PC-3 (cell line): ENCODE results near the gene ZCCHC24. TPM values are rescaled to one million over a fixed set of nuclear protein-coding genes. Genes with fewer than 3 reads are reported as not detected.

Experiments
- ATAC-seq: fragments of 200-7000 bp; cut with Tn5 transposase; 2 replicates; pipeline ENCODE4 v1.9.1; 2020; ENCODE audit warnings: mild to moderate bottlenecking, moderate library complexity
- BruUV-seq: library from RNA; stranded (reverse); fragments of 400-500 nt; replicated peaks from 2 replicates; lab custom pipeline; 2021; lab: Mats Ljungman, UMichigan
- CTCF ChIA-PET: fragments of 300-600 bp; sonication (Branson Sonifier 250); formaldehyde crosslinking; loops from one replicate; lab custom pipeline; 2022; ENCODE audit warnings: antibody characterized with exemption; lab: Charles Lee
- POLR2A ChIA-PET: fragments of 300-600 bp; sonication (Branson Sonifier 250); formaldehyde crosslinking; loops from one replicate; lab custom pipeline; 2022; ENCODE audit warnings: antibody characterized with exemption; ENCODE audit not compliant: unreplicated experiment; lab: Charles Lee
- DNase-seq: peaks from one replicate; pipeline ENCODE4 v3.0.0-alpha.2; 2015
- H2AFZ ChIP-seq: fragments of 300-600 bp; sonication (generic); 2 replicates; pipeline ENCODE4 v1.6.0; 2016; ENCODE audit warnings: antibody characterized with exemption, low read length
- H3F3A ChIP-seq: fragments of 300-600 bp; sonication (generic); one replicate; pipeline ENCODE4 v1.6.0; 2017; ENCODE audit warnings: antibody characterized with exemption, low read length, control low read depth, mild to moderate bottlenecking; ENCODE audit not compliant: unreplicated experiment
- H3K27ac ChIP-seq: fragments of 300-600 bp; sonication (generic); 2 replicates; pipeline ENCODE4 v1.5.1; 2016; ENCODE audit warnings: mild to moderate bottlenecking, low read length
- H3K27me3 ChIP-seq: fragments of 300-600 bp; sonication (generic); 2 replicates; pipeline ENCODE4 v1.6.1; 2016; ENCODE audit warnings: low read length, mixed read lengths
- H3K36me3 ChIP-seq: fragments of 300-600 bp; sonication (generic); 2 replicates; pipeline ENCODE4 v1.6.1; 2016; ENCODE audit warnings: low read depth, mixed run types, low read length, mixed read lengths
- H3K4me1 ChIP-seq: fragments of 300-600 bp; sonication (generic); 2 replicates; pipeline ENCODE4 v1.5.1; 2016; ENCODE audit warnings: low read length; ENCODE audit not compliant: insufficient read depth
- H3K4me2 ChIP-seq: fragments of 300-600 bp; sonication (generic); 2 replicates; pipeline ENCODE4 v1.6.0; 2016; ENCODE audit warnings: low read length
- H3K4me3 ChIP-seq: fragments of 300-600 bp; sonication (generic); 2 replicates; pipeline ENCODE4 v1.5.1; 2016; ENCODE audit warnings: mild to moderate bottlenecking, low read length, mixed read lengths
- H3K79me2 ChIP-seq: fragments of 300-600 bp; sonication (generic); 2 replicates; pipeline ENCODE4 v1.6.1; 2017; ENCODE audit warnings: low read length, mixed read lengths
- H3K9ac ChIP-seq: fragments of 300-600 bp; sonication (generic); 2 replicates; pipeline ENCODE4 v1.6.0; 2016; ENCODE audit warnings: mild to moderate bottlenecking, low read length
- H3K9me2 ChIP-seq: fragments of 300-600 bp; sonication (generic); replicated peaks from 2 replicates; pipeline ENCODE4 v1.6.1; 2016; ENCODE audit warnings: mixed run types, low read length, mixed read lengths
- H3K9me3 ChIP-seq: fragments of 300-600 bp; sonication (generic); 2 replicates; pipeline ENCODE4 v1.6.1; 2016; ENCODE audit warnings: low read length, mixed read lengths
- H4K20me1 ChIP-seq: fragments of 300-600 bp; sonication (generic); 2 replicates; pipeline ENCODE4 v1.6.1; 2016; ENCODE audit warnings: low read length, mixed read lengths
- EZH2 ChIP-seq: fragments of 300-600 bp; sonication (generic); IDR thresholded peaks from one replicate; pipeline ENCODE4 v1.6.1; 2017; ENCODE audit warnings: antibody characterized with exemption, mild to moderate bottlenecking, low read length; ENCODE audit not compliant: unreplicated experiment
- EZH2phosphoT487 ChIP-seq: fragments of 300-600 bp; sonication (generic); IDR thresholded peaks from 2 replicates; pipeline ENCODE4 v1.6.1; 2018; ENCODE audit warnings: mild to moderate bottlenecking, antibody characterized with exemption, low read length, borderline replicate concordance
- intact Hi-C: fragments of 100-400 bp; cut with micrococcal nuclease; formaldehyde crosslinking; loops from 2 replicates; pipeline ENCODE4 v1.9.0; 2023
- total RNA-seq: library from RNA; depleted of rRNA; stranded (reverse); fragments of >200 nt; gene quantifications from 2 replicates; pipeline ENCODE4 v1.2.3, GENCODE V29; 2014
- TF ChIP-seq, protein P1 (sequence below): fragments of 300-600 bp; sonication (generic); conservative IDR thresholded peaks from 2 replicates; pipeline ENCODE4 v1.5.1; 2017; ENCODE audit warnings: antibody characterized with exemption, low read depth, mild to moderate bottlenecking, low read length

The ZCCHC24 gene
- total RNA-seq, 1 experiment from 2014 or later: 32.9 TPM

- Histone ChIP-seq H3K27ac (no peak overlapping the region), H3F3A (peaks cover 7% of the 10 kb centered on the region), H3K4me2 (no peak overlapping the region), H3K9ac (no peak overlapping the region), H3K4me1 (peaks cover 24% of the 10 kb centered on the region), H3K4me3 (no peak overlapping the region), H2AFZ (no peak overlapping the region), H3K9me3 (no peaks in the 10 kb centered on the region), H3K9me2 (no peaks in the 10 kb centered on the region), H3K27me3 (no peaks in the 10 kb centered on the region), H3K36me3 (no peaks in the 10 kb centered on the region; the same call in 1 of the 2 replicates), H3K79me2 (no peaks in the 10 kb centered on the region), H4K20me1 (no peaks in the 10 kb centered on the region)
- intact Hi-C loops: no loop called here
- TF ChIP-seq, protein P1, sequence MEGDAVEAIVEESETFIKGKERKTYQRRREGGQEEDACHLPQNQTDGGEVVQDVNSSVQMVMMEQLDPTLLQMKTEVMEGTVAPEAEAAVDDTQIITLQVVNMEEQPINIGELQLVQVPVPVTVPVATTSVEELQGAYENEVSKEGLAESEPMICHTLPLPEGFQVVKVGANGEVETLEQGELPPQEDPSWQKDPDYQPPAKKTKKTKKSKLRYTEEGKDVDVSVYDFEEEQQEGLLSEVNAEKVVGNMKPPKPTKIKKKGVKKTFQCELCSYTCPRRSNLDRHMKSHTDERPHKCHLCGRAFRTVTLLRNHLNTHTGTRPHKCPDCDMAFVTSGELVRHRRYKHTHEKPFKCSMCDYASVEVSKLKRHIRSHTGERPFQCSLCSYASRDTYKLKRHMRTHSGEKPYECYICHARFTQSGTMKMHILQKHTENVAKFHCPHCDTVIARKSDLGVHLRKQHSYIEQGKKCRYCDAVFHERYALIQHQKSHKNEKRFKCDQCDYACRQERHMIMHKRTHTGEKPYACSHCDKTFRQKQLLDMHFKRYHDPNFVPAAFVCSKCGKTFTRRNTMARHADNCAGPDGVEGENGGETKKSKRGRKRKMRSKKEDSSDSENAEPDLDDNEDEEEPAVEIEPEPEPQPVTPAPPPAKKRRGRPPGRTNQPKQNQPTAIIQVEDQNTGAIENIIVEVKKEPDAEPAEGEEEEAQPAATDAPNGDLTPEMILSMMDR: no peak
- TF ChIP-seq EZH2phosphoT487 (no peak), EZH2 (no peak)
- no TSS peak for BruUV-seq
- DNase-seq: no peak
- ChIA-PET POLR2A (no interaction called here), CTCF (no interaction called here)
- no peak for ATAC-seq
Measured at GRCh38 chr10:79336739-79337138, 108.7 kb downstream of the ZCCHC24 start.

DNA sequence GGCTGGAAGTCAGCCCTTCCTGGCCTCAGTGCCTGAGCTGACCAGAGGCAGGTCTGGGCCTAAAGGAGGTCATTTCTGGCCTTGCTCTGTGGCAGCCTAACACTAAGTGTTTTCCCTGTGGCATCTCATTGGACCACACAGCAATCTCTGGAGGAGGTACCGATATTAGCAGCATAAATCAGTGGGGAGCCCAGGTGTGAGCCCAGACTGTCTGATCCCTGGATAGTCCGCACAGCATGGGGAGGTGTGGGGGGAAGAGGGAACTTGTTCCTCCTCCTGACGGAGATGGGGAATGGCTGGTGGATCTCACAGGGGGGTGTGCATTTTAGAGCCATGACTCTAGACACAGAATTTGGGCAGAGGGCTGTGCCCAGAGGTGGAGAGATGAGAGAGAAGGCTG is 109.1 kb downstream of the ZCCHC24 start:
- ATAC-seq: no peak

More for the DNA sequence above, 109.1 kb downstream of the ZCCHC24 start:
- Histone ChIP-seq H3K79me2 (no peaks in the 10 kb centered on the region), H3K27me3 (no peaks in the 10 kb centered on the region), H3F3A (peaks cover 7% of the 10 kb centered on the region), H3K9me2 (no peaks in the 10 kb centered on the region), H3K36me3 (no peaks in the 10 kb centered on the region; the same call in 1 of the 2 replicates), H3K4me2 (no peak overlapping the region), H3K27ac (no peak overlapping the region), H4K20me1 (no peaks in the 10 kb centered on the region), H3K4me1 (peaks cover 29% of the 10 kb centered on the region), H2AFZ (no peak overlapping the region), H3K9ac (no peak overlapping the region), H3K4me3 (no peak overlapping the region), H3K9me3 (no peaks in the 10 kb centered on the region)
- BruUV-seq: no TSS peak
- DNase-seq: no peak
- TF ChIP-seq EZH2 (no peak), EZH2phosphoT487 (no peak)
- TF ChIP-seq, protein P1: no peak
- intact Hi-C loops: no loop called here
- POLR2A ChIA-PET: no interaction called here
- CTCF ChIA-PET: no interaction called here
